T-helper 1 cell treated with Interleukin-12 subunit alpha and Interleukin-12 subunit beta and Interleukin-4 antibody, amounts not matched to agents 30 ng/mL and 1 ng/mL, for 36 hours (primary cell): ENCODE results near the gene PHYHIPL. TPM values are rescaled to one million over a fixed set of nuclear protein-coding genes. Genes with fewer than 3 reads are reported as not detected.

Experiments
- intact Hi-C: fragments of 100-400 bp; cut with micrococcal nuclease; formaldehyde crosslinking; loops from one replicate; pipeline ENCODE4 v1.15.1; 2024
- total RNA-seq: library from RNA; stranded (reverse); gene quantifications from 2 replicates; pipeline ENCODE4 v1.2.3, GENCODE V29; 2022

Gene PHYHIPL
- not detected in 2 replicates for total RNA-seq

DNA sequence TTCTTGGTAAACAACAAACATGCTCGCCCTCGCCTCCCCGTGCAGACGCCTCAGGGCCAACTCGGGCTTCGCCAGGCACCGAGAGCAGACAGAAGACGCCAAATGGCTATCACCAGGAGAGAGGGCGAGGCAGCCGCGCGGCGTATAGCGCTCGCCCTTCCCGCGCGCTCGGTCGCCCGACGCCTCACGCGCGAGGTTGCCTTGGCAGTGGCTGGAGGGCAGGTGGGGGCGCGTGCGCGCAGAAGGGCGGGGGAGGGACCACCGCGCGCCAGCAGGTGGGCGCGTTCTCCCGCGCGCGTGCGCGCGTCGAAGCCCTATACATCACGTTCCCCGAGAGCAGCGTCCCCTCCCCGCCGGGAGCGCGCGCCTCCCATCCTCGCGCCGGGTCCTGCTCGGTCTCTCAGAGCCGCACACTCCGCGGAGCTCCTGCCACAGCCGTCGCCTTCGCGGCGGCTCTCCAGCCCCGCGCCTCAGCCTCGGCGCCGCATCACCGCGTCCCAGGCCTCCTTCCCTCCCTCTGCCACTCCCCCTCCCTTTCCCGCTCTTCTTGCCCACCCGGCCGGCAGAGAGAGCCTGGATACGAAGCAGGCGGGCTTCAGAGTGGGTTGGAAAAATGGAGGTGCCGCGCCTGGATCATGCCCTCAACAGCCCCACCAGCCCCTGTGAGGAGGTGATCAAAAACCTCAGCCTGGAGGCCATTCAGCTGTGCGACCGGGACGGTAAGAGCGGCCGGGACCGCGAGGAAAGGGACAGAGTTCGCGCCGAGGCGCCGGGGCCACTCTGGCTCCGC is at the start of gene PHYHIPL:
Gene PHYHIPL (plus strand): TSS at position 403 of the 790 bp plus-strand sequence. CDS start 211 bp downstream, at position 614.
- intact Hi-C loops, result no loop called here

DNA sequence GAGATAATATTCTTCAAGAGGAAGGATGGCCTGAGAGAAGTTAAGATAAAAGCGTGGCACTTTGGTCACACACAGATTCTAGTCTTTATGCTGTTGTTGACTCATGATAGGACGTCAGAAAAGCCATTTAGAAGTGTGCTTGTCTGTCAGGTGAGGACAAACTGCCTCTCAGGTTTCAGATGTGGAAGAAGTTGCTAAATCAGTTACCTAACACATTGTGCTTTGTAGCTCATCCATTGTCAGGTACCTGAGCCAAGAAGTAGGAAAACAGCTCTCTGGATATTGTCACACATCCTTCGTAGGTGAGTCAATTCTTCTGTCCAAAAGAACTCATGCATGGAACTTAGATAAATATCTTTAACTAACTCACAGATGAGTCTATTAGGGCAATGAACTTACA is 49.5 kb upstream of the PHYHIPL start:
- intact Hi-C loops, result no loop called here

DNA sequence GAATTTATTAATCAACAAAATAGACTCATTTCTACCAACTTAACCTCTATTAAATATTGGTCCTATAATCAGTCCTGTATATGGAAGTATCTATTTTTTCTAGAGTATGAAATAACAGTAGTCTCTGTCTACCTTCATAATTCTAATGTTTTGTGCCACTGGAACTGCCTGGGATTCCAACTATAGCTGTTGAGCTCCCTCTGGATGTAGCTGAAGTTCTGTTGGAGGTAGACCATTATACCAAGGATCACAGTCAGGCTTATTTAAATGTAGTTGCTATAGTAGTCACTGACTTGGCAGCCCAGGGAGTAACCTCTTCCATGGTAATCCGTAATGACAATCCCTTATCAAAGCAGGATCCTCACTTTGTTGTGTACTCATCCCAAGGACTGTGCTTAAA is 48.5 kb upstream of the PHYHIPL start:
- intact Hi-C loops, result no loop called here

DNA sequence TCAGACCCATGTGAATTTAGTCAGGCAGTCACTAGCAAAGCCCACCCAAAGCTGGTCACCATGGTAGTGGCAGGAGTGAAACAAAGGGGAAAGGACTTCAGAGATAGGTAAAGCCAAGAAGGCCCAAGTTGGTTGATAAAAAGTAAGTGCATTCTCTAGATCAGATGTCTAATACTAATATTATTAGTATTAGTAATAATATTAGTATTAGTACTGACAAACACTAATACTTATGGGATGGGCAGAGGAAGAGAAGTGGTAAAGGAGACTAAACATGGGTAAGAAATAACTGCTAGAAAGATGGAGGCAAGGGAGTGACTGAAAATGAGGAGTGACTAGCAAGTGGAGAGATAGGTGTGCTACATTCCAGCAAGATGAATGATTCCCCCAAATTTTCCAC is 46.6 kb upstream of the PHYHIPL start:
- intact Hi-C loops, result no loop called here

DNA sequence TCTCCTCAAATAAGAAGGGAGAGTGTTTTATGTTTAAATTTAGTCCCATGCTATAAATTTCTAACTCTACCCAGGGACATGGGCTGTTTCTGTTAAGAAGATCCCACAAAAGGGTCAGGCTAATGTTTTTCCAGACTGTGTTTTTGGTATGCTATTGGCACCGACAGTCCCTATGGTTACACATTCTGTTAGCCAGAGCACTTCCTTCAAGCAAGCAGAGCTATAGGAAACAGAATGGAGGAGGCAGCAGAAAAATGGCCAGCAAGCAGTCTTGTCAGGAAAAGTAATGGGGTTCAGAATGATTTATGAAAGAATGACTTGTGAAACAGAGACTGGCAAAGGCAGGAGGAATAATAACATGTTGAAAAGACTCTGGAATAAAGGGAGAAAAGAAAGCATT is 44.8 kb upstream of the PHYHIPL start:
- intact Hi-C loops, result no loop called here

DNA sequence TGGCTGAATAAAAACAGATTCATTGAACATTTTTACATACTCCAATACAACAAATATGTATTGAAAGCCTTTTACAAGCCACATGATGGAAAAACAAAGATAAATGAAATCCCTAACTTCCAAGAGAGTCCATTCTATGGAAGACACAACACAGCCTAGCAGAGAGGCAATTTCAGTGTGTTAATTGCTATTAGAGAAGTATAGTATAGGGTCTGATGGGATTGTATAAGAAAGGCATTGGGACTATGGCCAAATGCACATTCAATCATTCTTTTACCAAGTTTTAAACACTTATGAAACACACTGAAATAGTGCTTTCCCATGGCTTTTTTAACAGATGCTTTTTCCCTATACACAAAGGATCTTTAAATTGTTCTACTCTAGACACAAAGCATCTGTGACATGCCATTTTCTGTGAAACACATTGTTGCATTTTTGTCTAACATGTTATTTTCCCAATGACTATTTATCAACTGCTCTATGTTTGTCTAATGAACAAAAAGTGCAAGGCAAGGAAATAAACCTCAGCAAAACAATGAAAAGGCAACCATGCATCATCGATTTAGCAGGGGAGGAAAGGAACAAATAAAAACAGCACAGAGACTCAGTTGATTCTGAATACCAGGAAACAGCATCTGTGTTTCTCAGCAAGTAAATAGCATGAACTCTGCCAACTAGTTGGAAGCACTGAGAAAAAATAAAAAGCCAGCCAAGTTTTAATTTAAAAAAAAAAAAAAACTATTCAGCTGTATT is 42.4 kb upstream of the PHYHIPL start:
- intact Hi-C loops, result no loop called here

DNA sequence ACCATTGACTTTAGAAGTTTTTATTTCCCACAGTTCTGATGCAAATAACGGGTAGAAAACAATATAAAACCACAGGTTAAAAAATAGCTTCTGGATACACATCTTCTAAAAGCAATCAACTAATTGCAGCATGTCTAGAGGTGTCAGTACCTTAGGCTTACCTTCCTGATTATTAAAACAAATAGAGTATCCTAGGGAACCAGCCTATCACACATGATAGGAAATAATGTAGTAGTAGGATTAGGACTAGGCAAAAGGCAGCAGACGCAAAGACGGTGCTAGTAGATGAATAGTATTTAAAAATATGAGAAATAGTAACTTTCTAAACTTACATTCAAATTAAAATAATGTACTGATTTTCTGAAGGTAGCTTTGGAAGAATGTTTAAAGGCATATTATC is 41.7 kb upstream of the PHYHIPL start:
- intact Hi-C loops, result no loop called here

DNA sequence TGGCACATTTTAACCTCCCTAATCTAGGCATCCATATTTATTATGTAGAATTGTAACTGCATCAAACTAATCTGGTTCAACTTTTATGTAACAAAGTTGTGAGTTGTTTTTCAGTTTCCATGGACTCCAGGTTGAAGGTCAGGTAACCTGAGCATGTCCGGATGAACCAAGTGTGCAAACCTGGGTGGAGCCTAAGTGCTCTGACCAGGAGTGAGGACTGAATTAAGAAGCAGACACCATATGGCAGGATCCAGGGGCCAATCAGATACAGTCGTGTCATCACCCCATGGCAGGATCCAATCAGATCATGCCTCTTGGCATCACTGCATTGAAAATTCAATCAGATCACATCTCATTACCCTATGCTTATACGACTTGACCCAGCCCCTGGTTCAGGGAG is 41.2 kb upstream of the PHYHIPL start:
- intact Hi-C loops, result no loop called here

DNA sequence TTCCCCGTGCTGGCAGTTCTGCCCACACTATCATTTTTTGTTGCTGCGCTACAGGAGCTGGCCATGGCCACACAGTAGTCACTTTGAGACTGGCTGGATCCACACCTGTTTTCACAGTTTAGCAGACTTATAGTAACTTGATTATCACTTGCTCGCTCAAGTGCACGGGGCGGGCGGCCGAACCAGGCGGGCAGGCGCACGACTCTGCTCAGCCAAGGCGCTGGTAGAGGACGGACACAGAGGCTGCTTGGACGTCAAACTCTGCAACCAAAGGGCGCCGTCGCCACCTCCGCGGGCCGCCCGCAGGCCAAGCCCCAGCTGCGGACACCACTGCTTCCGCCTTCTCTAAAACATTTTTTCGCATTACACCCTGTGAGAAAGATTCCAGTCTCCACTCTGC is 38.4 kb upstream of the PHYHIPL start:
- intact Hi-C loops, result no loop called here

DNA sequence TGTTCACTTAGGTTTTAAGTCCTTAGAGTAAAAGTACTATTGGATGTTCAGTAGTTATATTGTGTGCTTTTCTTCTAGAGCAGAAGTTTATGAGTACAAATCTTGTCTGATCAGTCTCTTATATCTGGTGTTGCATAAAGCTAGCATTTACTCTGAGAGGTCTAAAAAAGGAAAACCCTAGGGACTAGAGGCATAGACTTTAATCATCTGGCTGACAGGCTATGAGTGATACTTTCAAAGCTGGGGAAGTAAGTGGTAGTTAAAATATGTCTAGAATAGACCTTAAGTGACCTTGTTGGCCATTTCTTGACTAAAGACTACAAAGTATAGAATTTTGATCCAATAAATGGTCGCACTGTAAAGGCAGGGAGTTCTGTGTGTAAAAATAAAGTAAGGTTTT is 32.9 kb upstream of the PHYHIPL start:
- intact Hi-C loops, result no loop called here

DNA sequence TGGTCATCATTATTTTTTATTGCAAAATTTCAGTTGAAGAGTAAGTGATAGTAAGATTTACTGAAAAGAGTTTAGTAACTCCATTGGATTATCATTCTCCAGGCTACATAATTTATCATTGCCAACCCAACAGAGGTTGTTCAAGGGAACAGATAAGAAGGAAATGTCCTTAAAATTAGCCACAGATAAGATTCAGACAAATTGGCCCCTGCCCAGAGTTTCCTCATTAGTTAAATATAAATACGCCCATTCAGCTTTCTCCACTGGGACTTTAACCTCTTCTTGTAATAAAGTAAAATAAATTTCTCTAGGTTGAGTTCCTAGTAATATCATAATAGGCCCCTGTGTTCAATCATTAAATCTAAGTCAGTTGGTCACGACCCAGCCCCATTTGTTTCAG is 27.7 kb upstream of the PHYHIPL start:
- intact Hi-C loops, result no loop called here

DNA sequence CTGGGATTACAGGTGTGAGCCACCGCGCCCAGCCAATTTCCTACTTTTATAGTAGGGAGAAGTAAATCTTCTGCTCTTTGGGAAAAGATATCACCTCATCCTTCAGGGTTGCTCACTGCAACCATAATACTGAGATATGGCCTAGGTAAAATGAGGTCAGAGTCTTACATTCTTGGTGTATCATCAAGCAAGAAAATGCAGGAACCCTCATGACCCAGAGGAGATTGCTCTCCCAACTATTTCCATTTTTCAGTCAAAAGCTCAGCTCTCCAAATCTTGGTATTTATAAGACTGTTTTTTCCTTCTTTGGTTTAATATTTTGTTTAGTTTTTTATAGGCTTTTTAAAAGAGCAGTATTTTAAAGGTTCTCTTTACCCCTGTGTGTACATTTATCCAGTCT is 20.9 kb upstream of the PHYHIPL start:
- intact Hi-C loops, result no loop called here

DNA sequence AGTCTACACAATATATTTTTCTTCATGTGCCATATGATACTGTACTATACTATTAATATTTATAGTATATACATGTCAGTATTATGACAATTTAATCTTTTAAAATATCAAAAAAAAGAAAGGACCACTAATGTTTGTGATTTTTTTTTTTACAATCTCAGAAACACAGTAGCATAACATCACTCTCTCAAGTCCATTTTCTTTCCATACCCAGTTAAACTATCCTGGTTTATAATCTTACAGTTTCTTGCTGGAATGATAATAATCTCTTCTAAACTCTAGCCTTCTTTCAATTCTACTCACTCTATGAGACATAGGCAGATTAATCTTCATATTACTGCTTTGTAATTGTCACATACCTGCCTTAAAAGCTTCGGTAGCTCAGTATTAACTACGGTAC is 8.9 kb upstream of the PHYHIPL start:
- intact Hi-C loops, result no loop called here

DNA sequence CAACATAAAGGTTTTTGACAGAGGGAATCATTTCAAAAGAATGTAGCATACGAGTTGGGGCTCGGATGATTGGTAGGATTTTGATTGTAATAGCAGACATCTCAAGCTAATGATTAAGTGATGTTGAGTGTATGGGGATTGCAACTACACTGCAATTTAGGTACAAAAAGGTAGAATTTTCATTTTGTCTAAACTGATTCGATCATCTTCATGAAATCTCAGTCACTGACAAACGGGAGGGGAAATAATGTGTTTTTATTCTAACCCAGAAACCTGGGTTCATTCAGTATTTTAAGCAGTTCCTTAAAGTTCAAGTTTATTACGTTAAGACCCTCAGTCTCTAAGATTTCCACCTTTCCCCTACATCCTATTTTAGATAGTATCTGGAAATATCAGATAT is 3.9 kb upstream of the PHYHIPL start:
- intact Hi-C loops, result no loop called here

DNA sequence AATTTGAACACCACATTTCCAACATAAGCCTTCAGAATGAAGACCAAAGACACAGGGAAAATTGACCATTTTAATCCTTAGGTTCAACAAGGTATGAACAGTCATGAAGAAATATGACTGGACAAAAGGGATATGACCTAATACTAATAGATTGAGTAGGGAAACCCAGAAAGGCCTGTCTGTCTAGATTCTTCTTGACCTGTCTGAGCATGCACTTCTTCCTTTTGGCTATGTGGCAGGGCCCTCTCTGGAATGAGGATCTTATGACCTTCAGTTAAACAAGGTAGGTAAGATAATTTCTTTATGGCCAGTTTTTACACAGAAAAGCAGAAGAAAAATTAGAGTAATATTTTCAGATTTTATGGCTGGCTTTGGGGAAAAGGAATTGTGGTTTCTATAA is 3.0 kb upstream of the PHYHIPL start:
- intact Hi-C loops, result no loop called here

DNA sequence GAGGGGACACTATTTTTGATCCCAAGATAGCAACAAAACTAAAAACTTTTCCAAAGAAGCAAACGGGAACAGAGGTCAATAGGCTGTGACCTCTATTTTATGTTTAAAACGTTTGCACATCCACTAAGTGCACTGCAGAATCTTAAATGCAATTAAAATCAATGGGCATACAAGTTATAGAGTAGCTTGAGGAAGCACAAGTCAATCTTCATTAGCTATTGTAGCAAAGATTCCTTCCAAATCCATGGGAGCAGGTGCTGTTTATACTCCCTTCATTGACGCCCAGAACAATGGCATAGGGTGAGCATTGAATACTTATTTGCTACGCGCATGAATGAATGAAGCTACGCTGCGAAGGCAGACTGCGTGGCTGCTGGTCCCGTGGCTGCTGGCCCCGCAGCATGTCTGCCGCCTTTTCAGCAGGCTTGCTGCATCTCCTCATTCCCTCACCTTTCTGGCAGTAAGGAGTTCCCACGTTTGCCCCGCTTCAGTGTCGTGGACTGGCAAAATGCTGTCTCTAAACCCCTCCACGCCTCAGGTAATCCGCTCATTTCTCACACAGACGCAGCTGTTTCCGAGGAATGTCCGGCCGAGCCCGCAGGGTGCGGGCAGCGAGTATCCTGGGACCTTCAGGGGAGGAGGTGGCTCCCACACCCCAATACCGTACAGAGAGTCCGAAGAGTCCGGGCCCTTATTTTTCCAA is 754 bp upstream of the PHYHIPL start:
- intact Hi-C loops, result no loop called here

DNA sequence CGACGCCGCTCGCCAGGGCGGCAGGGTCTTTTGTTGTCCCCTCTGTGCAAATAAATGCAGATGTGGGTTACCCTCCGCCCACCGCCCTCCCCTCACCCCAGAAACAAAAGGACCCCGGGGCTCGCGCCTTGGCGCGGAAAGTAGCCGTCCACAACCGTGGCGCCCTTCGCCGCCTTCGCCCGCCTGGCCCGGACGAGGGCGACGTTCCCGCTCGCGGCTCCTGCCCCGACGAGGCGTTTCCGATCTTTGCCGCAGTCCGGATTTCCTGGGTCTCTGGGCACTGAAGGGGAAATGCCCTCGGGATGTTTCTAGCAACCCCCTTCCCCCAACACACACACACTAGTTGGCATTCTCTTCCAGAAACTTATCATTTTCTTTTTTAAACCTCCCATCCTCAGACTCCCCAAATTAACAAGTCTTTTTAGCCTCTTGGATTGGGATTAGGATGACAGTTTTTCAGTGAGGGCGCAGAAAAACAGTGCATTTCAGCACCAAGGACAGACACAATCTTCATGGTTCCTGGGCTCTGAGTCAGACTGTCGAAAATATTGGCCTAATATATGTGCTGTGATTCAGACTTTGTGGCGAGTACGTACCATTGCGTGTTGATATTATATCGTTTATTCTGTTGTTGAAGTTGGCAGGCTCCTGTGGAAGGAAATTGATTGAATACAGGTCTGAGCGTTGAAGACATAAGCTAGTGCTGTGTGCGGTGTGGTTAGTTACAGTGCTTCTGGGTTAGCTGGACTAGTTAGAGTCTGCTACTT is 771 bp downstream of the PHYHIPL start:
- intact Hi-C loops, result no loop called here

DNA sequence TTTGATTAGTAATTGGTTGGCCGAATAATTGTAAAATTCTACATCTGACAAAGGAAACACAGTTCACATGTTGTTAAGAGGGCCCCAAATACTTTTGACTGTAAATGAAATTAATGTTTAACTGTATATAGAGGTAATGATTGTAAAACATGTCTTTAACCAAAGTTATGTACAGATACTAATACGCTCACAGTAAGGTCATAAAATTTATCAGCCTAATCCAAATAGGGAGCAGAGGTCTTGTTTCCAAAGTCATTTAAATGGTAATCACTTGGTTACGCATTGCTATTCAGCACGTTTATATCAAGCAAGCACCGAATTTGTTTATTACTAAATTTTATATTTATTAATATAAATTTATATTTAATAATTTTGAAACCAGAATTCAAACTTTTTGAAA is 1.4 kb downstream of the PHYHIPL start:
- intact Hi-C loops, result no loop called here

DNA sequence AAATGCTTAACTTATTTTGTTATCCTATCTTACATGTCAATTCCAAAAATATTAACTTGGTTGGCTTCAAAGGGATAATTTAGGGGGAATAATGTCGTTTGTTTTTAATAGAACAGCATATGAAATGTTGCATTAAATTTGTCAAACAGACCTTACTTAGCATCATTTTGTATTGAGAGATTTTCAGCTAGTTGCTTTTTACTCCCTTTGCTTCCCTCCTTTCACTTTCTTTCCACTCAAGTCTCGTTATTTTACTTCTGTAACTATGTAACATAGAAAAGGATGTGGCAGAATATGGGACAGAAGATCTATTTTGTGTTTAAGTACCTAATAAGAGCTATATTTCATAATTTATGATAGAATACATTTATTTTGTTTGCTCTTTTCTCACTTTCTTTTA is 2.6 kb downstream of the PHYHIPL start:
- intact Hi-C loops, result no loop called here

DNA sequence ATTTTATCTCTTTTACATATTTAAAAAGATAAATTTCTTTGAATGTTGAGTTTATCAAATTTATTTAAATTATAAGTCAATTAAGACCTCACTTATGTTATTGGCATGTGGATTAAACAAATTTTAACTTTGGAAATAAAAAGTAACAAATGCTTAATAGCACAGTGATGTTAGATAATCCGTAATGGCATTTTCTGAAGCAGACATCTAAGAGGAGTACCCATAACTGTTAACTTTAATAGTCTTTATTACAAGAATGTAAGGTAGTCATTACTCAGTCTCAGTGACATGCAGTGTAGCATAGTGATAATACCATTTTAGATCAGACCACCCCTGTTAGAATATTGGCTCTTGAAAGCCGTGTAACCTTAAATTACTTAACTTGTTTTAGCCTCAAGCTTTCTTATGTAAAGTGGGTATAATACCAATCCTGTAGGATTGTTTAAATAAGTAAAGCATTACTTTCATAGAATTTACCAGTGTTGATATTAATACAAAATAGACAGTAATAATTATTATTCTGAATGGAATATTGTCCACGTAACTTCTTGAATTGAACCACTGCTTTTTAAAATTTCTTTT is 4.3 kb downstream of the PHYHIPL start:
- intact Hi-C loops, result no loop called here

DNA sequence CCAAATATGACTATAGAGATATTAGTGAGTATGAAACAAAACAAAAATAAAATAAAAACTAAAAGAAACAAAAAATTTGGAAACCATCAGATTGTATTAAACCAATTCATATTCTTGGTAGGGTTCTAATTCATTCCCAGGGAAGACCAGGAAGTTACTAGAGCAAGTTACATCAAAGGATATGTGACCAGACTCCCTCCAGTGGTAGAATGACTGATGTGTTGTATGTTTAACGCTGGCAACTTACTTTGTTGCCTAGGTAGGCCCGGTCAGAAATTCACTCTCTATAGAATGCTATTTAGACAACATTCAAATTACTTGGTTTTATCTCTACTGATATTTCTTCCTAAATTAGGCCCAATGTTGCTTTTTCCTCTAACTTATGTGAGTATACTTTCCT is 5.2 kb downstream of the PHYHIPL start:
- intact Hi-C loops, result no loop called here
